ENCODE results near the gene MNT.
A peak's percentile ranks its signal among the peaks of the same experiment; 100 is the strongest.

MNT gene

DNA sequence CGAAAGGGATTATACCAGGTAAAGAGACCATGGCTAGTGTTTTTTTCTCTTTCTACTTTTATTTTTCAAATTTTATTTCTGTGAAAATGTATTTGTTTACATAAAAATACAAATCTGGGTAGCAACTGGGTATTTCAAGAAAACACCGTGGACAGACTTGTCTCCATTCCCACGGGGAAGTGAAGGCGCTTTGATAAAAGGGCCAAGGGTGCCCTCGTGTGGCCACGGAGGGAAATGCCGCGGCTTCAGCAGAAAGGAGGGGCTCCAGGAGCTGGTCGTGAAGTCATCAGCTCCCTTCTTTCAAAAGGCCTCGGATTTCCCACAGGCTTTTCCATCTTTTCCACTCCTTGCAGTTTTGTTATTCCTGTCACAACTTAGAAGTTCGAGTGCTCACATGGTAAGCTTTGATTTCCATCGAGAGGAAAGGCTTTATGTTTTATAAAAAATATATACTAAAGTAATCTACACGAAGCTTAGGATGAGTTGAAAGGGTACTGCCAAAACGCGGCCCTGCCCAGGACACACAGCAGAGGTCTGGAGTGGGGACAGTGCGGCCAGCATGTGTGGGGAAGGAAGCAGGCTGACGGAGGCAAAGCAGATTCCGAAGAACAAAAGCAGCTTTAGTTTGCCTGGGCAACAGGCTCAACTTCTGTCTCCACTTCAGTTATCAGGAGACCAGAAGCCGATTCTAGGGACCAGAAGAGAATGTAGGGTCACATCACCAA is 15.3 kb upstream of the MNT start:
- DNase-seq (ENCODE audit: low spot score): peak; percentile 83

DNA sequence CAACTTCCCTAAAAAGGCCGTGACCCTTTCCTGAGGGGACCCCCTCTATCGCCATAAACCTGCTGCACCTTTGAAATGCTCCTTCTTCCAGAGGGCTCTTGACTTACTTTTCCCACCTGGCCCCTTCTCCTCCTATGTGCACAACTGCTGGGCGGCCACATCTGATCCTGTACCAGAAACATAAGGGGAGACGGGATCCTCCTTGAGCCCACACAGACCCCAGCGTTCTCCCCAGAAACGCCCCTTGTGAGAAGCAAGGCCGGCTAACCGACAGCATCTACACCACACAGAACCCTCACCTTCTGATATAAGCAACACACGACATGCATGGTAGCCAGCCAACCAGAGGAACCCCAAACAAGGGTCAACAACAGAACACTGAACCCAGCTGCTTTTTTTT is 14.2 kb upstream of the MNT start:
- no peak for DNase-seq (ENCODE audit: low spot score)

DNA sequence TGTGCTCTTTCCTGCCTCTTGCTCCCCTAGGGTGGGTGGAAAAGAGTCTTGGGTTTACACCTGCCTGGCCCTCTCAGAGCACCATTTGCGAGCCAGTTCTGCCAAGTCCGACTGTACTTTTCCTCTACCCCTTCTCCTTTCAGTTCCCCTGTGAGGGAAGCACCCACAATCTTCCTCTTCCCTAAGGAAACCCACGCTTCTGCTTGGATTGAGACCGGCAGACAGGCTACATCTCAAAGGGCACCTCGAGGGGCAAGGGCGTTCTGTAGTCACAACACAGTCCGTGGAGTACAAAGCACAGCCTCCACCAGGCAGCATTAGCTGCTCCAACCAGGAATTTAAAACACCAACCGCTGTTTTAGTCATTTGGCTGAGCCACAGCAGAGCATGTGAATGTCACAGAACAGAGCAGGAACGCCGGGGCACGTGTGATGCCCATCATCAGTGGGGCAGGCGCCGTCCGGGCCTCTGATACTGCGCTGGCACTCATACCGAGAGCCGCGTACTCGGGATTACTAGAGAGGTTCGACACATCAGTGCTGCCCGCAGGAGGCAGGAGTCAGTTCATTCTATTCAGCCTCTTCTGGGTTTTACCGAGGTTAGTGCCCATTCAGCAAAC is 13.7 kb upstream of the MNT start:
- no peak for DNase-seq (ENCODE audit: low spot score)

DNA sequence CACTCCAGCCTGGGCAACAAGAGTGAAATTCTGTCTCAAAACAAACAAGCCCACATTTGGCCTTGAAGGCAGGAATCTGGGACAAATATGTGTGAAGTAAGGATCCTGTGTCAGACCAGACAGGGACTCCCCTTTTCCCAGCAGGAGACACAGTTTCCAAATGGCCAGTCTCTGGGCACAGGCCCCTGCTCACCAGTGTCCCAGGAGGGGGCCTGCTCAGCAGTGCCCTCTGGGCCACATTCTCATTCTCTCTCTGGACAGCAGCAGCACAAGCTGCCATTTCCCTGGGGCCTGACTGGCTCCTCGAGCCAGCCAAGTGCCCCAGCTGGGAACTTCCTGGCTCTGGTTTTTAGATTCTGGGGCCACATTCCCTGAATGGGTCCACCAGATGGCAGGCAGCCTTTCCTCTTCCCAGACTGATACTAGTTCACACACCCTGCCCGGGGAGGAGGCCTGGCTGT is 11.7 kb upstream of the MNT start:
- DNase-seq (ENCODE audit: low spot score): no peak

DNA sequence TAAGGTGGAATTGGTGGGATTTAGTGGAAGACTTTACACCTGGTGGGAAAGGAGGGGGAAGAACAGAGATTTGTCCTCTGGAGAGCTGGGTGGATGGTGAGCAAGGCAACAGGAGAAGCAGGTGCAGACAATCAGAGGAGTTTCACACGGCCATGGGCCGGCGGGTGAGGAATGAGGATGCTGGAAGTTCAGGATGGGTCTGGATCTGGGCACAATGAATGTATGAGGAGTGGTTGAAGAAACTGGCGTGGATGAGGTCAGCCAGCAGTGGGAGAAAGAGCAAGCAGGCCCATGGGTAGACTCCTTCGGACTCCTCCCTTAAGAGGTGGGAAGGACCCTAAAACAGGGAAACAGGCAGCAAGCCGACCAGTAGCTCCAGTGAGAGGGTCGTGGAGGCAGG is 10.1 kb upstream of the MNT start:
- DNase-seq (ENCODE audit: low spot score): no peak

DNA sequence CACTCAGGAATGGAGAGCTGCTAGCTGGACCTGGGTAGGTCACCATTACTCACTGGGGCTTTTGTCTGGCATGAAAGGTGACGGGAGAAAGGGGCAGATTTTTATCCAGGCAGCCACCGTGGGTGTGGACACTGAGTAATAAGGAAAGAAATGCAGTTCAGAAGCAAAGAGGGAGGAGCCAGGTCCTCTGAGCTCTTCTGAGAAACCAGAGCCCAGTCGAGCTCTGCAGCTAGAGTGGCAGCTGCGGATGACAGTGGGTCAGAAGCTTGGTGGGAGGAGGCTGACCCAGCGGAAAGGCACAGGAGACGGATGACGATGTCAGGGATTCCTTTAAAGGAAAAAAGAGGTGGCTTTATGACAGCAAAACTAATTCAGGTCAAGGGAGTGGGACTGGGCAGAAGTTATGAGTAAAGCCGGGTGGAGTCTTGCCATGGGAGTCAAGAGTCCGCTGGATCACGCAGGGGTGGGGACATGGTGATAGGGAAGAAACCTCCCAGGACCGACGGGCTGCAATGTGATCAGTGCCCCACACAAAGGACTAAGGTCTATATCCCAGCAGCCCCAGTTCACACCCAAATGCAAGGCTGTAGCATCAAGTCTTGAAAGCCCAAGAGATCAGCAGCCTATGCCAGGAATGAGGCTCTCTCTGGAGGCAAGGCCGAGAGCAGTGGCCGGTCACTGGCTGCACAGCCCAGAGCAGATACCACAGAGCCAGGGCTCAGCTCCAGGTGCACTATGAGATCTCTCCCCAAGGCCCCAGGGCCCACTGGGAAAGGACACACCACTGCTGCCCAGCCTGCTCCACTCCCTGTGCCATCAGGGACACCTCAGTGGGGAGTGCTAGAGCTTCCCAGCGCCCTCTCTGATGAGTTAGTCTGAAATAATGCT is 6.3 kb upstream of the MNT start:
- no peak for DNase-seq (ENCODE audit: low spot score)

DNA sequence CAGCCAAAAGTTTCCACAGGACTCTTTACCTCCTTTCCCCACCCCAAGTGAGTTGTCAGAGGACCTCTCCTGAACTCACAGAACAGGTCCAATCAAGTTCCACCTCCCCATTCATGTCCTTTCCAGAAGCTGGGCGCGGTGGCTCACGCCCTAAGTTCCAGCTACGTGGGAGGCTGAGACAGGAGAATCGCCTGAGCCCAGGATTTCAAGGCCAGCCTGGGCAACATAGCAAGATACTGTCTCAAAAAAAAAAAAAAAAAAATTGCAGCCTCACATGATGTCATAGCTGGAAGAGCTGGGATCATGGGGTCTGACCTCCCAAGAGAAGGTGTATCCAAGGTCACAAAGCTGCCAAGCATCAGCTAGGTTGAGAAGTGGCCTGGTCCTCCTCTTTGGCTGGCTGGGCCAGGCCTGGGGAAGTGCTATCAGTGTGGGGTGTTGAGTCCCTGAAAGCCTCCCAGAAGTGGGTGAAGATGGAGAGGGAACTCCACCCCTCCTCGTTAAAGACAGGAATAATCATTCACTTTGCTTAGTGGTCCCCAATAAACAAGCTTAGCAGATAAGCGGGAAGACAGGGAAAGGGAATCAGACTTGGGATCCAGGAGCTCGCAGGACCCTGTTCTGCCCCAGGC is 5.5 kb upstream of the MNT start:
- no peak for DNase-seq (ENCODE audit: low spot score)

DNA sequence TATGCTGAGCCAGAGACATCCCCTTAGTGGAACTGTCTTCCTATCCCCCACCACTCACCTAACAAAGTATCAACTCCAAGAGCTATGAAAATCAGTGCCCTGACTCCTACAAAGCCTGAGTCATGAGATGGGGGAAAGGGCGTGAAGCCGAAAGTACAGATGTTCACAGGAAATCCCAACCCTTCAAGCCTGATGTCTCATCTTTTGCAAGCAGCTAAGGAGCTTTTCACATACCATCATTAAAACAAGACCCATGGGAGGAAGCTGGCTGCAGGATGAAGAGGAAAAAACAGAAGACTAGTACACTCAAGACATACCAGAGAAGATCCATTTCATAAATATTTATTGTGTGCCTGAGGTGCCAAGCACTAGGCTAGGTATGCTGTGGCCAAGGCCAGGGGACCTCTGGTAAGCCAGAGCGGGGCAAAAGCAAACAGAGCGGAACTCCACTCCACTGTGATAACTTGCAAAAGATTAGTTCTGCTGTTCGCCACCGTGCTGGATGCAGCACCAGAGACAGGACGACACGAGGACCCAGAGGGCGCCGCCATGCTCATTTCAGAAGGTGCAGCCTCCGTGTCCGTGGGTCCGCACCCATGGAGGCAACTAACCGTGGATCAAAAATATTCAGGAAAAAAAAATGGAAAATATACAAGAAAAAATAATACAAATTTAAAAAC is 4.5 kb upstream of the MNT start:
- no peak for DNase-seq (ENCODE audit: low spot score)

DNA sequence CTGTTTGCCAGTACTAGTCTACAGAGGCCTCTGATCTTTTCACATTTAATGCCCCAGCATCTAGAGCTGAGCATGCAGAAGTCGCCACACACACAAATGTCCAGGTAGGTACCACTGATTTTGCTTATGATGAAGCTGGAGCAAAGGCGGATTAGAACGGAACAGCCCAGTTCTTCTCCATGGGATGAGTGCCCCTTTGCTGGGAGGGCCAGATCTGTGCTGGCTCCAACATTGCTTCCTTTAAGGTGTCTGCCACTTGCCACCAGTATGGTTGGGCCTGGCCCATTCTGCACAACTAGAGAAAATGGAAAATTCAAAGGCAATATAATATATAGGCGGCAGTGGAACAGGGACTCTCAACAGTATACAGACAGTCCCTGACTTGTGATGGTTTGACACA is 2.2 kb upstream of the MNT start:
- no peak for DNase-seq (ENCODE audit: low spot score)

DNA sequence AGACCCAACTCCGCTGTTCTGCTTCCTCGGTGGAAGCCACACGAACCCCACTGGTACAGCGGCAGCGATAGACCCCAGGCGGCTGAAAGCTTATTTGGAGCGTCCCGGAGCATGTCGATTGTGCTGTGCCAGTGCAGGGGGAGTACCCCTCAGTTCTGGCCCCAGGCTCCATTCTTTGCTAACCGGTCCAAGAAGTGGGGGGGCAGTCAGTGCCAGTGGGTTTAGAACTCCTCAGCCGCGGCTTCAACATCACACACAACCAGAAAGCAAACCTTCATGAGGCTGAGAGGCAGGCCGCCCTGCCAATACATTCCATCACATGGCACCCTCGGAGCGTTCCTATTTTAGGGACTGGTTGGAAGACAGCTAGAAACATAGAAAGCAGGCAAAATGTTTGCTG is 1.7 kb upstream of the MNT start:
- no peak for DNase-seq (ENCODE audit: low spot score)

DNA sequence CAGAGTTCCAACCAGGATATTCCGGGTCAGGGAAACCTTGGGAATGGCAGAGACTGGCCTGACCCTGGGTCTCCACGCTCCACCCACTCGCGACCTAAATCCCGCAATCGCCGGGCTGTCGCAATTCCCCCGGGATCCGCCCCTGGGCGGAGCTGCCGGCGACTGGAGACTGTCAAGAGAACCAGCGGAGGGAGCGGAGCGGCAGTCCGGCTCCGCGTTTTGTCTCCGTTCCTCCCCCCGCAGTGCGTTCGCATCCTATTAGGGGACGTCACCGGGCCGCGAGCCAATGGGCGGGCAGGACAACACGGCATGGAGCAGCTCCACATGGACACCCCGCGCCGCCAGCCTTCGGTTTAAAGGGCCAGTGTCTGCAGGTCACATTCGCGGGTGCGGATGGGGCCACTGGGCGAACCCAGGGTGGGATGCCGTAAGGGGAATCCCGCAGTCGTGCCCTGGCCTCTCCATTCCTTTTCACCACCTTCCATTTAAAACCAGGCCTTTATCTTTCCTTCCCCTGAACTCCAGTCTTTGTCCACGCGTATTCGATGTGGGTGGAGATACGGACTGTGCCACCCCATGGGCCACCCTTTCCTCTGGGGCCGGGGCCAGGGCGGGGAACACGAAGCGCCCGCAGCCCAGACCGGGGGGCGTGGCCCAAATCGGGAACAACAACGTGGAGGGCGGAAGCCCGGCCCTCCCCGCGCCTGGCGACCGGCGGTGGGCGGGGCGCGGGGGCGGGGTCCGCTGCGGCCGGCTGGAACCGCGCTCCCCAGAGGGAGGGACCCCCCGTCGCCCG is 764 bp upstream of the MNT start:
- DNase-seq (ENCODE audit: low spot score): peak; percentile 100

DNA sequence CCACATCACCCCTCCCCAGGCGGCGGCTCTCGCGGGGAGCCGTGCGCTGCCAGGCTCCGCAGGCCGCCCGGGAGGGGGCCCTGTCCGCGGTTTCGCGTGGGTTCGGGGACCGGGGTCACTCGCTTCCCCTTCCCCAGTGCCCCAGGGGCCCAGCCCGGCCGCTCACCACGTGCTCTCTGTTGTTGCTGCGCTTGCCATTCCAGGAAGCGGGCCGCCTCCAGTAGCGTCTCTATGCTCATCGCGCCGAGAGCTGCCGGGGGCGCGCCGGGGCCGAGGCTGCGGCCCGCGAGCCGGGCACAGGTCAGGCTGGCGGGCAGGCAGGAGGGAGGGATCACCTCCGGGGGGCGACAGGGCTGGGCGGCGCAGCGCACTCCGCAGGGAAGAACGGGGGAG is 390 bp downstream of the MNT start:
- DNase-seq (ENCODE audit: low spot score): no peak

DNA sequence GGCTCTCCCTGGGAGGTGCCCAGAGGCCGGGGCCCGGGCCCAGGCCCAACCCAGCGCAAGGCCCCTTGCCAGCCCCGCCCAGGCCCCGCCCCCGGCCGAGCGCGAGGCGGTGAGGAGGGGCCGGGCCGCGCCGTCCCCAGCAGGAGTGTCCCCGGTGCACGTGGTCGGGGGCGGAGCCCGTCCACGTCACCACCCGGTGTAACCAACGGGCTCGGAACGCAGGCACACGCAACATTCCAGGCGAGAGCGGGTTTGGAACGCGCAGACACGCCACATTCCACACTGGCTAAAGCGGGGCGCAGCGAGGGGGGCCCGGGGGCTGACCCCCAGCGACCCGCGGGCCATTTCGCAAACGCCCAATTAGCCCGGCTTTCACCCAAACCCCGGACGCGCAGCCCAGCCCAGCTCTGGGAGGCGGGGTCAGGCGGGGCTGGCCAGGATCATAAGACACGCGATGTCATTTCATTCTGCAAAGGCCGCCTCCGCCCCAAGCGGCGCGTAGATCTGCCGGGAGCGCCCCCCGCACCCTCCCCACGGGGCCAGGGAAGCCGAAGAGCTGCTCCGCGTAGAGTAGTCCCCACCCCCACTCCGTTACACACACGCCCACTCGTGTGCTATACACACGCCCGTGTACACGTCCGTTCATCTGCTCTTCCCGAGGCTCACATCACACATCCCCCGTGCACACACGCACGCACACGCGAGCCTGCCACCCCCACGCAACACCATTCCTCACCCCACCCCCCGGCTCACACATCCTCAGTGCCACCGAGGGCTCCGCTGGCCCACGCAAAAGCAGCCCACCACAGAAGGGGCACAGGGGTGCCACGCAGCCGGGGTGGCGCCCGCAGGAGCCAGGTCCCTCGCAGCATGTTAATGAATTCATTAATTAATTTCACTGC is 1.0 kb downstream of the MNT start:
- peak; percentile 96 for DNase-seq (ENCODE audit: low spot score)

DNA sequence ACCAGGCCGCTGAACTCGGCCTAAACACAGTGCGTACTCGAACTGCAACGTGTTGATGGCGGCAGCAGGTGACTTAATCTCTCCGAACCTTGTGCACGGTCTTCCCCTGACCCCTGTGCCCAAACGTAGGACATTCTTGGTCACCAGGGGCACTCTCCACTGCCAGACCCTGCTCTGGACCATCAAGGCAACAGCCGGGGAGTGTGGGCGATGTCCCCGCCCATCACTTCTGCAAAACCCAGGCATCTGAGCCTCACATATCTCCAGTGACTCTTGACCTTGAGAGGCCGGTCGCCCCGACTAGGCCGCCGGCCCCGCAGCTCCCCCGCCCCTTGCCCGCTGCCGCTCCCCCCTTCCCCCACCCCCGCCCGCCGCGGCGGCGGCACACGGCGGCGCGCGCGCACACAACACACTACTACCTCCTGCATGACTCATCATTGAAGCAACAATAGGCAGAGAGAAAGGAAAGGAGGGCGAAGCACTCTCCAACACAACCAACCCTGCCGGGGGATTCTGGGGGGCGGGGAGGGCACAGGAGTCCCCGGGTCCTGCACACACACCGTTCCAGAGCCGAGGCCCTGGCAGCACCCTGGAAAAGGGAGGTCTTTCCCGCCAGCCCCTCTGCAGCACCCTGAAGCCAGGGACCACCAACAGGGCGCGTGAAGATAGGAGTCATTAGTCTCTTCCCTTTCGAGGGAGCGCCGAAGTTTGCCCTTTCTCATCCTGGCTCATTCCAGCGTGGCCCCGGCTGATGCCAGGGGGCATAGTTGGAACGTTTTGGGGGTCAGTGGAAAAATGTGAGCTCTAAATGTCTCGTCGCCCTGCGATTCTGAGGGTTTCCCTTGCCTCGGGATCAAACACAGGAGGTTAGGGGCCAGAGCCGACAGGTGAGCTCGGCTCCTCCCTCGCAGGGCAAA is 1.9 kb downstream of the MNT start:
- no peak for DNase-seq (ENCODE audit: low spot score)

DNA sequence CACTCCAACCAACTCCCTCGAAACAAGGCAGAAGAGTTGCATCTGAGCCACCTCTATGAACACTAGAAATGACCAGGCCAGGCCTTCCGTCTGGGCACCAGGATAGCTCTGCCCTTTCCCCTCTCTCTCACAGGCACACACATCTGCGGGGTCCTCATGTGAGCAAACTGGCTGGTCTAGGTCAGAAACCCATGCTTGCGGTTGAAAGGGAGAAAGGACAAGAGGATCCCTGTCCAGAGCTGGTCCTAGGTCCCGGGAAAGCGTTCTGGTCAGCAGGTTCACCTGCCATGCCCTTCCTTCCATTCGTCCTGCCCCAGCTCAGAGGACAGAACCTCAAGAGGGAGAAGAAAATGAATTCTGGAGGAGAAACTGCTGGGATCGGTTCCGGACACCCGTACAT is 2.7 kb downstream of the MNT start:
- DNase-seq (ENCODE audit: low spot score): no peak

DNA sequence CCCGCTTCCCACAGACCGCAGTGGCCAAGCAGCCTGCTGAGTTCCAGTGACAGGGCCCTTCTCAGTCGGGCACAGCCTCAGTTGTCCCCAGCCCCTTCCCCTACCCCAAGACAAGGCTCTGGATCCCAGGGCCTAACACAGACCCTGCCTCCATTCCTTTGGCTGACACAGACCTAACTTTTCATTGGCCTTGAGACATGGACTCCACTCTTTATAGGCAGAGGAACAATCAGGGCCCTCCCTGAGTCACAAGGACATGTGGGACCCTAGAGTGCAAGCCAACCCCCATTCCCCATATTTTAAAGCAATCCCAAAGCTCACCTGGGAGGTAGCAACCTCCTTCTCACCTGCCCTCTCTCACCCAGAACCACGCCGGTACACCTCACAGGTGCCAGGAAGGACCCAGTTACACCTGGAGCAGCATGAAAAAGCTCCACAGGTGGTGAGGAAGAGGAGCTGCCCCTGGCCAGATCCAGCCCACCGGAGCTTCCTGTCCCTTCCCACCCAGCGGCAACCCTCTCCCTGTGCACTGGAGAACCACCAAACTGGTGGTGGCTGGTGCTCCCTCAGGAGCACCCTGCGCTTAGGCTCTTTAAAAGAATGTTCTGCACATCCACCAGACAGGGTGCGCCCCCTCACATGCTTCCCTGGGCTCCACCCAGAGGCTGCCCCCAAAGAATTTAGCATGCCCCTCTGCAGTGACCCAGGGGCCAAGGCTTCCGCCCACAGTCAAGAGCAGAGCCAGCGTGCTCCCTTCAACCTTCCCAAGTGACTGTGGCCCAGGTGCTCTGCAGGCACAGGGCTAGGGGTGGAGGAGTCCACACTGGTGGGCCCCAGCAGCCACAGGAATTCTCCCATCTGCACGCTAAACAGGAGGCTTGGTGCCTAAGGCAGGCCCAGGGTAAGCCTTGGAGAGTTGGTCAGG is 3.4 kb downstream of the MNT start:
- no peak for DNase-seq (ENCODE audit: low spot score)

DNA sequence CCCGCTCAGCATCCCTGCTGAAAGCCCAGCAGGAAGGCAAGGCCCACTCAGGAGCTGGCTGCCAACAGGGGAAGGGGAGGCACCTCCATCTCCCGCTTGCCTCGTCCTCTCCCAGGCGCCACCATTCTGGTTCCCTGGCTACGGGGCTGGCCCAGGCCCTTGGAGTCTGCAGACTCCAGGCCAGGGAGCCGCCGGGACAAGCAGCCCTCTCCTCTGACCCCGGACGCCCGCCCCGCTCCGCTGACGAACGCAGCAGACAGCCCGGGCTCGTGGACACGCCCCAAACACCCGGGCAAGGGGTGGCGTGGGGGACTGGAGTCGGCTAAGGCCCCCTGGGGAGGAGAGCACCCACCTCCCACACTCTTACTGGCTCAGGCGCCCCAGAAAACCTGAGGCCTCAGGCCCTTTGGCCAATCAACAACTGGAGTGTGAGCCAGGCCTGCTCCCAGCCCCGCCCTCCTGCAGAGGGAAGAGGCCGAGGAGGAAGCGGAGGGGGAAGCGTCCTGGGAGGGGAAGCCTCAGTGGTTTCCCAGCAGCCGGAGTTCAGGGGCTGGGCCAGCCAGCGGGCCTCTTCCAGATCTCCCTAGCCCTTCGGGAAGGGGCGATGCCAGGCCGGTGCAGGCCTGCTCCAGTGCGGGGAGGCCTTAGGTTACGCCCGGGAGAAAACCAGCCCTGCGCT is 4.2 kb downstream of the MNT start:
- peak; percentile 99 for DNase-seq (ENCODE audit: low spot score)

Data from SK-N-DZ (cell line).